ENCODE results near the gene MCF2L2. TPM values are rescaled to one million over a fixed set of nuclear protein-coding genes. Genes with fewer than 3 reads are reported as not detected.

Gene MCF2L2
- total RNA-seq, 1 donor from 2014 or later = 0.20 TPM

- no peak for DNase-seq (ENCODE audit: low read depth in 2 of 2)
Observed at GRCh38 chr3:183401678-183402077, 26.7 kb downstream of the MCF2L2 start.

- no peak for DNase-seq (ENCODE audit: low read depth in 2 of 2)
Observed at GRCh38 chr3:183400352-183400751, 28.1 kb downstream of the MCF2L2 start.

- DNase-seq (ENCODE audit: low read depth in 2 of 2) = no peak
Observed at GRCh38 chr3:183396662-183397391, 31.6 kb downstream of the MCF2L2 start.

- no peak for DNase-seq (ENCODE audit: low read depth in 2 of 2)
Observed at GRCh38 chr3:183394150-183394549, 34.3 kb downstream of the MCF2L2 start.

- DNase-seq (ENCODE audit: low read depth in 2 of 2) = no peak
Observed at GRCh38 chr3:183393625-183394024, 34.8 kb downstream of the MCF2L2 start.

GRCh38 chr3:183392186-183393034 is 36.0 kb downstream of the MCF2L2 start:
- DNase-seq (ENCODE audit: low read depth in 2 of 2) = peak in 1 of 2 donors; percentile 6

GRCh38 chr3:183391460-183391859 is 37.0 kb downstream of the MCF2L2 start:
- no peak for DNase-seq (ENCODE audit: low read depth in 2 of 2)

- DNase-seq (ENCODE audit: low read depth in 2 of 2) = no peak
Observed at GRCh38 chr3:183390844-183391243, 37.6 kb downstream of the MCF2L2 start.

GRCh38 chr3:183388213-183388895 is 40.1 kb downstream of the MCF2L2 start:
- no peak for DNase-seq (ENCODE audit: low read depth in 2 of 2)

- DNase-seq (ENCODE audit: low read depth in 2 of 2) = no peak
Observed at GRCh38 chr3:183387797-183388196, 40.6 kb downstream of the MCF2L2 start.

- DNase-seq (ENCODE audit: low read depth in 2 of 2) = no peak
Observed at GRCh38 chr3:183386651-183387050, 41.8 kb downstream of the MCF2L2 start.

- DNase-seq (ENCODE audit: low read depth in 2 of 2) = peak; percentile 78 to 81
Observed at GRCh38 chr3:183385698-183386613, 42.5 kb downstream of the MCF2L2 start.

GRCh38 chr3:183381673-183382072 is 46.7 kb downstream of the MCF2L2 start:
- no peak for DNase-seq (ENCODE audit: low read depth in 2 of 2)

- peak in 1 of 2 donors; percentile 71 for DNase-seq (ENCODE audit: low read depth in 2 of 2)
Observed at GRCh38 chr3:183381179-183381578, 47.2 kb downstream of the MCF2L2 start.

- no peak for DNase-seq (ENCODE audit: low read depth in 2 of 2)
Observed at GRCh38 chr3:183378951-183379350, 49.5 kb downstream of the MCF2L2 start.

- no peak for DNase-seq (ENCODE audit: low read depth in 2 of 2)
Observed at GRCh38 chr3:183378545-183378944, 49.9 kb downstream of the MCF2L2 start.

GRCh38 chr3:183378008-183378407 is 50.4 kb downstream of the MCF2L2 start:
- DNase-seq (ENCODE audit: low read depth in 2 of 2) = no peak

GRCh38 chr3:183377307-183377959 is 51.0 kb downstream of the MCF2L2 start:
- DNase-seq (ENCODE audit: low read depth in 2 of 2) = no peak

GRCh38 chr3:183375787-183376186 is 52.6 kb downstream of the MCF2L2 start:
- DNase-seq (ENCODE audit: low read depth in 2 of 2) = no peak

GRCh38 chr3:183375337-183375736 is 53.1 kb downstream of the MCF2L2 start:
- DNase-seq (ENCODE audit: low read depth in 2 of 2) = no peak

GRCh38 chr3:183372911-183373310 is 55.5 kb downstream of the MCF2L2 start:
- DNase-seq (ENCODE audit: low read depth in 2 of 2) = no peak

All from lung microvascular endothelial cell (primary cell).